Activated CD8-positive, alpha-beta T cell treated with anti-CD3 and anti-CD28 coated beads for 36 hours (primary cell): Measurements from ENCODE around the gene KLK10. TPM values are rescaled to one million over a fixed set of nuclear protein-coding genes. Genes with fewer than 3 reads are reported as not detected.

Experiments
- ATAC-seq: fragments of 200-7000 bp; cut with Tn5 transposase; one replicate; pipeline ENCODE4 v1.10.0; 2021; ENCODE audit warnings: mild to moderate bottlenecking, moderate library complexity
- CTCF ChIA-PET: fragments of 350-600 bp; sonication (Branson Sonifier 250); formaldehyde crosslinking; loops from one replicate; lab custom pipeline; 2021; ENCODE audit warnings: antibody characterized with exemption; lab: Charles Lee
- POLR2A ChIA-PET: fragments of 350-600 bp; sonication (Branson Sonifier 250); formaldehyde crosslinking; loops from one replicate; lab custom pipeline; 2021; ENCODE audit warnings: antibody characterized with exemption; lab: Charles Lee
- DNase-seq: peaks from one replicate; pipeline ENCODE4 v3.0.0-alpha.2; 2020
- H3K27ac Mint-ChIP-seq: one replicate; pipeline ENCODE4 v1.8.0; 2021; ENCODE audit warnings: mild to moderate bottlenecking, mixed read lengths
- H3K27me3 Mint-ChIP-seq: one replicate; pipeline ENCODE4 v1.8.0; 2021; ENCODE audit warnings: mixed read lengths
- H3K36me3 Mint-ChIP-seq: one replicate; pipeline ENCODE4 v1.8.0; 2021; ENCODE audit warnings: low read depth, mixed read lengths
- H3K4me1 Mint-ChIP-seq: one replicate; pipeline ENCODE4 v1.8.0; 2021; ENCODE audit warnings: low read depth, mixed read lengths
- H3K4me3 Mint-ChIP-seq: one replicate; pipeline ENCODE4 v1.8.0; 2021; ENCODE audit warnings: mild to moderate bottlenecking, moderate library complexity, mixed read lengths
- H3K9me3 Mint-ChIP-seq: one replicate; pipeline ENCODE4 v1.8.0; 2021; ENCODE audit warnings: mixed read lengths
- CTCF ChIP-seq: fragments of 200-600 bp; IDR thresholded peaks from one replicate; pipeline ENCODE4 v1.8.0; 2022; ENCODE audit warnings: antibody characterized with exemption, mild to moderate bottlenecking
- intact Hi-C: fragments of 100-400 bp; cut with micrococcal nuclease; formaldehyde crosslinking; loops from one replicate; pipeline ENCODE4 v1.10.0; 2022
- total RNA-seq, 2 experiments: library from RNA; stranded (reverse); gene quantifications; one replicate each; pipeline ENCODE4 v1.2.3, GENCODE V29; 2021

Gene KLK10
- total RNA-seq, result not detected

- no peaks in the 10 kb centered on the region for H3K9me3 Mint-ChIP-seq
- H3K4me3 Mint-ChIP-seq, result peak within 1 kb of the TSS; percentile 34
- ATAC-seq (no peak), DNase-seq (no peak)
- no peak within 1 kb of the TSS for H3K27ac Mint-ChIP-seq
- peaks cover 60% of the 10 kb centered on the region for H3K27me3 Mint-ChIP-seq
- ChIA-PET POLR2A (no interaction called here), CTCF (interaction anchor here (1.1 to 2.2 kb wide), 2 partner anchors 77 to 139 kb away, joined by 3 to 12 read pairs; no protein-coding TSS in a partner anchor)
- no peaks in the 10 kb centered on the region for H3K36me3 Mint-ChIP-seq
- peaks cover 14% of the 10 kb centered on the region for H3K4me1 Mint-ChIP-seq
- no peak for TF ChIP-seq CTCF
- intact Hi-C loops, result no loop called here
Measured at GRCh38 chr19:51019544-51019925, at the start of gene KLK10. Gene KLK10, minus strand, starts transcription at chr19:51019709. Its CDS starts 579 bp downstream, at chr19:51019130.

DNA sequence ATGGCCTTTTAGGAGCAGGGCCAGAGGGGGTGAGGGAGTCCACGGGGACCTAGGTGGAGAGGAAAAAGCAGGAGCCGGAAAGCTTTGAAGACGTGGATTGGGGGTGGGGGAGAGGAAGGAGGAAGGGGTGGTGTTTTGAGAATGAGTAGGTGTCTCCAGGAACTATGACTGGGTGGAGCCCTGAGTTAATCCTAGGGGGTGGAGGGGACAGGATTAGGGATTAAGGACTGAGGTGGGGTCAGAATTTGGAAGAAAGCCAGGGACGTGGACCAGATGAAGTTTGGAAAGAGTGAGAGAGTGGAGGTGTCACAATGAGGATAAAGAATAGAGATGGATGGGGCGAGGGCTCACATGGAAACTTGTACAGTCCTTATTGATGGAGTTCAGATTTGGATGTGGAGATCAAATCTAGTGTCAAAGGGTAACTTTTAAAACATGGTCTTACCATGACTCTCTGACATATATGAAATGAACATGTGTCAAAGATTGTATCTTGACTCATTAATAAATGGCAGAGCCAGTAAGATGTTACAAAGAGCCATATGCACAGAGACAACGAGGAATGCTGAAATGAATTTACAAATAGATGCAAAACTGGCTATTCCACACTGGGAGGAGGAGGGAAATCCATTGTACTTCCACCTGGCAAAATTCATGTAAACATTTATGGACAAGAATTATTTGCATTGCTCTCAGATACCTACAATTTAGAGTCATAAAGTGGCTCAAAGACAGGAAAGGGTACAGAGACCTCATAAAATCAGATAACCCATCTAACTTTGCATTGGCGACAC, 47.1 kb upstream of the KLK10 start:
- Mint-ChIP-seq H3K27ac (no peak overlapping the region), H3K4me1 (peaks cover 2% of the 10 kb centered on the region), H3K36me3 (no peaks in the 10 kb centered on the region), H3K4me3 (no peak overlapping the region), H3K27me3 (peaks cover 25% of the 10 kb centered on the region), H3K9me3 (no peaks in the 10 kb centered on the region)
- no peak for TF ChIP-seq CTCF
- ATAC-seq (no peak), DNase-seq (no peak)
- intact Hi-C loops, result no loop called here
- ChIA-PET POLR2A (no interaction called here), CTCF (interaction anchor here (1.0 kb wide), 1 partner anchor 30 kb away, joined by 3 read pairs; no protein-coding TSS in a partner anchor)

DNA sequence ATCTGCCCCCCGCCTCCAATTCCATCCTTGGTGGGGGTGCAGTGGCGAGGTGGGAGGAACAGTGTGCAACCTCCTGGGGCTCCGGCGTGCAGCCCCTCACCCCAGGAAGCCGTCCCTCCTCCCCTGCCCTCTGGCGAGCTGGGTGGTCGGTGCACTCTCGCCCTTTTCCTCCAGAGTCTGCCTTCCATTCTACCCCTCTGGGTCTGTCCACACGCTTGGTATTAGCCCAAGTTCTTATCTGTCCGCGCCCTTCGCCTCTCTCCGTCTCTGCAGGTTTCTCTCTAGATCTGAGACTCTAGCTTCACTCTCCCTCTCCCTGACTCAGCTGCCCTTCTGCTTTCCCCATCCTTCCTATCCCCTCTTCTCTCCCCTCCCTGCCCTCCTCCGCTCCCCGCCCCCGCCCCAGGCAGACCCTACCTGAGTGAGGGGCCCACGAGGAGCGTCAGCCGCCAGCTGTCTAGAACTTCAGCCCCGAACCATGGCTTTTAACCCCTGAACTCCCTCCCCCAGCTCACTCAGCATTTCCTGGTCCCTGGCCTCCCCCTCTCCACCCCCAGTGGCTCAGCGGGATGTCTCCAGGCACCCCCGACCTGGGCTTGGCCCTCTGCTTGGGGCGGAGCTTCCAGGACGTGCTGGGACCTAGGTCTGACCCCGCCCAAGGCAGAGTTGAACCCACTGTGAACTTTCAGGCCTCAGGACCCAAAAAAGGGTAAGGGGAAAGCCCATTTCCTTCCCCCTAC, 45.9 kb upstream of the KLK10 start:
- Mint-ChIP-seq H3K4me1 (peaks cover 2% of the 10 kb centered on the region), H3K27me3 (peaks cover 33% of the 10 kb centered on the region), H3K9me3 (no peaks in the 10 kb centered on the region), H3K36me3 (no peaks in the 10 kb centered on the region), H3K4me3 (peak overlapping the region; percentile 10), H3K27ac (no peak overlapping the region)
- intact Hi-C loops, result no loop called here
- DNase-seq (no peak), ATAC-seq (no peak)
- POLR2A ChIA-PET, result no interaction called here
- no peak for TF ChIP-seq CTCF
- CTCF ChIA-PET, result no interaction called here

DNA sequence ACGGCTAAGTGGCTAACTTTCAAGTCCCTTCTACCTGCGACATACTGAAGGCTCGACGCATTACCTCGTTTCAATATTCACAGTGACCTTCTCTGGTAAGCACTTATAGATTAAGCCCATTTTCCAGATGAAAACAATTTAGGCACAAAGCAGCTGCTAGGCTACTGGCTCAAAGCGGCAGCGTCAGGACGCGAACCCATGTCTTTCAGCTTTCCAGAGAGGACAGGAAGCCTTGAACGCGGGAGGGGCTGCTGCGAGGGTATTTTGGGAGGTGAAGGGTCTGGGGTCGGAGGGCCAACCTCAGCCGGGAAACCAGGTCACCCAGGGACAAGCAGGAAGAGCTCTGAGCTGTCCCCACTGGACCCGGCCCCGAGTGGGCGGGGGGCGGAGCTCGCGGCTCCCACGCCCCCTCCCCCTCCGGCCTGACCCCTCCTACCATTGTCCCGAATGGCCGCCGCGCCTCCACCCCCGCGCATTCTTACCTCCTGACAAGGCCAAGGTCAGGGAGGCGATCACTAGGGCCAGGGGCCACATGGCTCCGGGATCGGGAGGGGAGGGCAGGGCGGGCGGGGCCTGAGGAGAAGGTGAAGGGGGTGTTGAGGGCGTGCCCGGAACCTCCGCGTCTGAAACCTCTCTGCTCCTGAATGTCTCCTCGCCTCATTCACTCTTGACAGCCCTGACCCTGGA, 45.2 kb upstream of the KLK10 start, which contains the start of gene KLK13:
KLK13 (minus strand) TSS at position 559 of the 687 bp plus-strand sequence; CDS start at position 534, 25 bp downstream.
- POLR2A ChIA-PET, result no interaction called here
- H3K9me3 Mint-ChIP-seq, result no peaks in the 10 kb centered on the region
- CTCF ChIA-PET, result no interaction called here
- H3K4me3 Mint-ChIP-seq, result peak within 1 kb of the TSS; percentile 10
- intact Hi-C loops, result no loop called here
- TF ChIP-seq CTCF, result no peak
- H3K36me3 Mint-ChIP-seq, result no peaks in the 10 kb centered on the region
- H3K27me3 Mint-ChIP-seq, result peaks cover 35% of the 10 kb centered on the region
- DNase-seq (peak; percentile 11), ATAC-seq (no peak)
- H3K4me1 Mint-ChIP-seq, result peaks cover 2% of the 10 kb centered on the region
- no peak within 1 kb of the TSS for H3K27ac Mint-ChIP-seq
